GM18508 (cell line): ENCODE results near the gene B3GAT1.
"Not testable (repeated sequence)": the region's sequence is repeated elsewhere in the genome, so short reads cannot be mapped to it uniquely, and the experiment has no call there.

Source experiments
- ATAC-seq: cut with Tn5 transposase; IDR thresholded peaks from one replicate; pipeline ENCODE4 v1.9.1; 2021; ENCODE audit warnings: moderate number of reproducible peaks; ENCODE audit not compliant: insufficient read depth, unreplicated experiment

Gene B3GAT1

GRCh38 chr11:134412203-134413042 lies at the start of gene B3GAT1:
TSS of gene B3GAT1 (minus strand) at chr11:134412242. CDS start at chr11:134387659, 24,583 bp downstream.
- no peak for ATAC-seq

- ATAC-seq: no peak
Observed at GRCh38 chr11:134461621-134462020, 49.6 kb upstream of the B3GAT1 start.

GRCh38 chr11:134460881-134461280 lies 48.8 kb upstream of the B3GAT1 start:
- ATAC-seq: no peak

GRCh38 chr11:134460062-134460561 lies 48.1 kb upstream of the B3GAT1 start:
- no peak for ATAC-seq

GRCh38 chr11:134459246-134460061 lies 47.4 kb upstream of the B3GAT1 start:
- ATAC-seq: no peak

- ATAC-seq: not testable (repeated sequence)
Observed at GRCh38 chr11:134457411-134458007, 45.5 kb upstream of the B3GAT1 start.

- ATAC-seq: no peak
Observed at GRCh38 chr11:134455516-134455915, 43.5 kb upstream of the B3GAT1 start.

GRCh38 chr11:134454146-134454690 lies 42.2 kb upstream of the B3GAT1 start:
- no peak for ATAC-seq

- ATAC-seq: no peak
Observed at GRCh38 chr11:134453441-134453840, 41.4 kb upstream of the B3GAT1 start.

GRCh38 chr11:134452838-134453155 lies 40.8 kb upstream of the B3GAT1 start:
- ATAC-seq: no peak

- ATAC-seq: no peak
Observed at GRCh38 chr11:134452026-134452837, 40.2 kb upstream of the B3GAT1 start.

- ATAC-seq: no peak
Observed at GRCh38 chr11:134450186-134450585, 38.1 kb upstream of the B3GAT1 start.

- no peak for ATAC-seq
Observed at GRCh38 chr11:134449713-134450112, 37.7 kb upstream of the B3GAT1 start.

GRCh38 chr11:134449051-134449450 lies 37.0 kb upstream of the B3GAT1 start:
- no peak for ATAC-seq

- ATAC-seq: no peak
Observed at GRCh38 chr11:134447696-134448095, 35.7 kb upstream of the B3GAT1 start.

- no peak for ATAC-seq
Observed at GRCh38 chr11:134445601-134446325, 33.7 kb upstream of the B3GAT1 start.

- ATAC-seq: not testable (repeated sequence)
Observed at GRCh38 chr11:134444160-134445108, 32.4 kb upstream of the B3GAT1 start.

- no peak for ATAC-seq
Observed at GRCh38 chr11:134443246-134443645, 31.2 kb upstream of the B3GAT1 start.
